Neural progenitor cell (in vitro differentiated cells): Measurements from ENCODE around the gene CD248. TPM values are rescaled to one million over a fixed set of nuclear protein-coding genes. Genes with fewer than 3 reads are reported as not detected.

Experiments used
- DNase-seq: peaks from one replicate; pipeline ENCODE4 v3.0.0-alpha.2; 2016; ENCODE audit warnings: low spot score
- H2AFZ ChIP-seq: fragments of 200-600 bp; sonication (generic); replicated peaks from 2 replicates; pipeline ENCODE4 v1.6.1; 2016; ENCODE audit warnings: antibody characterized with exemption
- H3F3A ChIP-seq: fragments of 200-600 bp; sonication (generic); 2 replicates; pipeline ENCODE4 v1.6.1; 2016; ENCODE audit warnings: antibody characterized with exemption, low read depth
- H3K27ac ChIP-seq: fragments of 200-600 bp; sonication (generic); 2 replicates; pipeline ENCODE4 v1.5.1; 2016; ENCODE audit warnings: mild to moderate bottlenecking
- H3K27me3 ChIP-seq: fragments of 200-600 bp; sonication (generic); 2 replicates; pipeline ENCODE4 v1.6.1; 2016; ENCODE audit warnings: mild to moderate bottlenecking, moderate library complexity
- H3K36me3 ChIP-seq: fragments of 200-600 bp; sonication (generic); 2 replicates; pipeline ENCODE4 v1.5.1; 2016
- H3K4me1 ChIP-seq: fragments of 200-600 bp; sonication (generic); 2 replicates; pipeline ENCODE4 v1.6.1; 2016; ENCODE audit warnings: mixed run types
- H3K4me2 ChIP-seq: fragments of 200-600 bp; sonication (generic); 2 replicates; pipeline ENCODE4 v1.6.1; 2016
- H3K4me3 ChIP-seq: fragments of 200-600 bp; sonication (generic); 2 replicates; pipeline ENCODE4 v1.5.1; 2016
- H3K79me2 ChIP-seq: fragments of 200-600 bp; sonication (generic); 2 replicates; pipeline ENCODE4 v1.6.1; 2016; ENCODE audit warnings: low read depth
- H3K9ac ChIP-seq: fragments of 200-600 bp; sonication (generic); 2 replicates; pipeline ENCODE4 v1.6.1; 2016
- H3K9me3 ChIP-seq: fragments of 200-600 bp; sonication (generic); 2 replicates; pipeline ENCODE4 v1.5.1; 2016; ENCODE audit warnings: low read depth
- H4K20me1 ChIP-seq: fragments of 200-600 bp; sonication (generic); 2 replicates; pipeline ENCODE4 v1.6.1; 2016; ENCODE audit warnings: low read depth
- H3K27ac Mint-ChIP-seq: 3 replicates; pipeline ENCODE4 v1.8.0; 2021; ENCODE audit warnings: mixed read lengths
- H3K27me3 Mint-ChIP-seq: 2 replicates; pipeline ENCODE4 v1.8.0; 2022; ENCODE audit warnings: low read depth, mild to moderate bottlenecking, inconsistent platforms, moderate library complexity, mixed read lengths; ENCODE audit not compliant: insufficient read depth
- H3K36me3 Mint-ChIP-seq: 3 replicates; pipeline ENCODE4 v1.8.0; 2021; ENCODE audit warnings: mixed read lengths
- H3K4me1 Mint-ChIP-seq: 3 replicates; pipeline ENCODE4 v1.8.0; 2021; ENCODE audit warnings: mixed read lengths
- H3K4me3 Mint-ChIP-seq: 3 replicates; pipeline ENCODE4 v1.8.0; 2021; ENCODE audit warnings: mild to moderate bottlenecking, moderate library complexity, mixed read lengths
- H3K9me3 Mint-ChIP-seq: 3 replicates; pipeline ENCODE4 v1.8.0; 2020; ENCODE audit warnings: mixed read lengths
- CTCF ChIP-seq: fragments of 200-600 bp; sonication (generic); IDR thresholded peaks from 2 replicates; pipeline ENCODE4 v1.5.1; 2017; ENCODE audit warnings: antibody characterized with exemption, mild to moderate bottlenecking
- EZH2 ChIP-seq: fragments of 200-600 bp; sonication (generic); IDR thresholded peaks from 2 replicates; pipeline ENCODE4 v1.6.1; 2017; ENCODE audit warnings: antibody characterized with exemption, mild to moderate bottlenecking, moderate library complexity
- EZH2phosphoT487 ChIP-seq: fragments of 200-600 bp; sonication (generic); IDR thresholded peaks from 2 replicates; pipeline ENCODE4 v1.6.1; 2017; ENCODE audit warnings: antibody characterized with exemption
- total RNA-seq: library from RNA; depleted of rRNA; stranded (reverse); fragments of >200 nt; gene quantifications from 2 replicates; pipeline ENCODE4 v1.2.3, GENCODE V29; 2015; ENCODE audit warnings: low replicate concordance

CD248 gene
- total RNA-seq, 1 donor from 2014 or later = 0.62 TPM

DNA sequence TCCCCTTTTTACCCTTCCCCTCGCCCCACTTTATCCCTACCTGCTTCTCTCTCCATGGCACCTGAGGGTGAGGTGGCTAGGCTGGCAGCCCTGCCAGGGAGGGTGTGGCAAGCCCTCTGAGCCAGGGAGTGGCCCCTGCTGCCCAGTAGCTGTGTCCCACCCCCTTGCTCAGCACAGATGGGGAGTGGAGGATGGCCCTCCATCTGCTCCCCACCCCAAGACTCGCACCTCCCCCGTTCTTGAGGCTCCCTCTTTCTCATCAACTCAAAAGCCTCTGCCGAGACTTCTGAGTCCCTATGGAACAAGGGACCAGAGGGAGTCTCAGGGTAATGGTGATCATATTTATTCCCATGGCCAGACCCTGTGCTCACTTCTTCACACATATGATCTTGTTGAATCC, 23.5 kb downstream of the CD248 start:
- Histone ChIP-seq H3K36me3 (no peaks in the 10 kb centered on the region), H2AFZ (no peak overlapping the region), H3K4me1 (peaks cover 5% of the 10 kb centered on the region), H4K20me1 (peaks cover 28% of the 10 kb centered on the region), H3F3A (peaks cover 25% of the 10 kb centered on the region), H3K9me3 (no peaks in the 10 kb centered on the region), H3K4me3 (no peak overlapping the region), H3K4me2 (no peak overlapping the region), H3K9ac (no peak overlapping the region), H3K27me3 (peaks cover 49% of the 10 kb centered on the region), H3K27ac (no peak overlapping the region), H3K79me2 (peaks cover 3% of the 10 kb centered on the region)
- Mint-ChIP-seq H3K36me3 (no peaks in the 10 kb centered on the region), H3K27ac (no peak overlapping the region), H3K4me1 (peaks cover 39% of the 10 kb centered on the region), H3K27me3 (peaks cover 44% of the 10 kb centered on the region), H3K9me3 (peaks cover 5% of the 10 kb centered on the region), H3K4me3 (peak overlapping the region; percentile 57)
- TF ChIP-seq EZH2phosphoT487 (no peak), CTCF (no peak), EZH2 (no peak)
- DNase-seq = no peak

DNA sequence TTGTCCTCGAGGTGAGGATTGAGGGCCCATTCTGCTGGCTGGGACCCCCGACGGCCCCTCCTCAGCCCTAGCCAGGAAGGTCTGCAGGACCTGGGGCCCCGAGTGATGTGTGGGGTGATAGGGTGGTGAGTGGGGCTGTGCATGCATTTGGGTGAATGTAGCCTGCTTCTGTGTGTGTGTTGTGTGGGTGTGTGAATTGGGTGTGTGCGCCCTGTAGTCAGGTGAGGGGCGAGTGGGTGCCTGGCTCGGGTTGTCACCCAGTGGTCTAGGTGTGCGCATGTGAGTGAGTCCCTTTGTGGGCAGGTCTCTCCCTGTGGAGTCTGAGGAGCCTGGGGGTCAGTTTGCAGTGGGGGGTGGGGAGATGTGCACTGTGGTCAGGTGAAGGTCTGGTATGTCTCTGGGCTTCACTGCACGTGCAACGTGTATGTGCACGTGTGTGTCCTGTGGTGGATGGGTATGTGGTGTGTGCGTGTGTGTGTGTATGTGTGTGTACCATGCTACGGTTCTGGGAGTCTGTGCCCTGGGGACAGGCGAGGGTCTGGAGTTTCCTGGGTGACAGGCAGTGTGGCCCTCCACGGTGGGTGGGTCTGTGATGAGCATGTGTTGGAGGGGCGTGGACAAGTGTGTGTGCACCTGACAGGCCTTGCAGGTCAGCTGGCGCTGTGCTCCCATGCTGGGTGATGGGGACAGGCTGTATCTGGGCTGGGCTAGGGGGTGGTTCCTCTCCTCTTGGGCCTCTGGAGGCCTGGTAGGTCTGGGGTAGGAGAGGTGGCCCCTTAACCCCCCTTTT, 24.1 kb downstream of the CD248 start:
- DNase-seq = no peak
- H3K4me1 Mint-ChIP-seq = peaks cover 38% of the 10 kb centered on the region
- no peaks in the 10 kb centered on the region for H3K9me3 ChIP-seq
- H3K4me1 ChIP-seq = peaks cover 5% of the 10 kb centered on the region
- no peak overlapping the region for H3K27ac Mint-ChIP-seq
- H3K9ac ChIP-seq = no peak overlapping the region
- peaks cover 5% of the 10 kb centered on the region for H3K9me3 Mint-ChIP-seq
- H3K4me3 ChIP-seq = peak overlapping the region; percentile 53
- peaks cover 34% of the 10 kb centered on the region for H4K20me1 ChIP-seq
- H3K79me2 ChIP-seq = peaks cover 8% of the 10 kb centered on the region
- no peak overlapping the region for H2AFZ ChIP-seq
- TF ChIP-seq EZH2phosphoT487 (no peak), CTCF (no peak), EZH2 (no peak)
- peaks cover 25% of the 10 kb centered on the region for H3F3A ChIP-seq
- peak overlapping the region; percentile 89 for H3K4me2 ChIP-seq
- peaks cover 49% of the 10 kb centered on the region for H3K27me3 ChIP-seq
- no peak overlapping the region for H3K27ac ChIP-seq
- peaks cover 44% of the 10 kb centered on the region for H3K27me3 Mint-ChIP-seq
- H3K36me3 ChIP-seq = no peaks in the 10 kb centered on the region
- no peaks in the 10 kb centered on the region for H3K36me3 Mint-ChIP-seq
- peak overlapping the region; percentile 74 for H3K4me3 Mint-ChIP-seq

DNA sequence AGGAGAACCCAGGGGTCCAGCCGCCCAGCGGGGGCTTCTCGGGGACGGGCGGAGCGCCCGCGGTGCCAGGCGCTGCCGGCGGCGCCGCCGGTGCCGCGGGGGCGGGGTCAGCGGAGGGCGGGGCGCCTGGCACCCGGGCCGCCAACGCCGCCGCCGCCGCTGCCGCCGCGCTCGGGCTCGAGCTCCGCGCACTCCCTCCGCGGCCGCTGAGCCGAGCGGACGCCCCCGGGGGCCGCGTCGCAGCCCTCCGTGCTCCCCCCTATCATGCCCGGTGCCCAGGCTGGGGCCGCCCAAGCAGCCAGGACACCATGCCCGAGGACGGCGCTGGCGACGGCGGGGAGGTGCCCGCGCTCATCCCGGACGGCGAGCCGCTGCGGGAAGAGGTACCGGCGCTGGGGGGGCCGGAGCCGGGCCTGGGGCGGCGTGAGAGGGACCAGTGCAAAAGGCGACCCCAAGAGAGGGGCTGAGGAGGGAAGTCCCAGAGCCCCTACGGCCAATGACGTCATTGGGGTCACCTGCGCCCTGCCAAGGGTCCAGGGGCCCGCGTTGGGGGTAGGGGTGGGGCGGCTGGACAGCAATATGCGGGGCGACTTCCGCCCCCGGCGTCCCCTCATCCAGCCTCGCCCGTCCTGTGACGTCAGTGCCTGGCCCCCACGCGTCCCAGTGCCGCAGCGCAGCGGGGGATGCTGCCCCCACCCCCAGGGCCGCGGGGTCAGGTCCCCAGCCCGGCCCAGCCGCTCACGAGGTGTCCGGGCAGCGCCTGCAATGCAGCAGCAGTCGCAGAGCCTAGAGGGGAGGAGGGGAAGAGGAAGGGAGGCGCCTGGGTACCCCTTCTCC, 24.9 kb downstream of the CD248 start, which contains the start of gene TMEM151A:
TSS of gene TMEM151A (plus strand) at position 189 of the 837 bp plus-strand sequence. CDS start at position 309, 120 bp downstream.
- peak within 1 kb of the TSS; percentile 53 for H3K4me3 ChIP-seq
- no peaks in the 10 kb centered on the region for H3K36me3 ChIP-seq
- TF ChIP-seq CTCF (no peak), EZH2phosphoT487 (peak; percentile 73), EZH2 (peak; percentile 92)
- no peak within 1 kb of the TSS for H3K27ac ChIP-seq
- Mint-ChIP-seq H3K36me3 (no peaks in the 10 kb centered on the region), H3K4me1 (peaks cover 36% of the 10 kb centered on the region), H3K27me3 (peaks cover 39% of the 10 kb centered on the region), H3K9me3 (peaks cover 5% of the 10 kb centered on the region), H3K4me3 (peak within 1 kb of the TSS; percentile 98), H3K27ac (no peak within 1 kb of the TSS)
- H3K27me3 ChIP-seq = peaks cover 49% of the 10 kb centered on the region
- H3K4me2 ChIP-seq = peak within 1 kb of the TSS; percentile 89
- DNase-seq = peak; percentile 59
- H3F3A ChIP-seq = peaks cover 19% of the 10 kb centered on the region
- H2AFZ ChIP-seq = no peak within 1 kb of the TSS
- no peak within 1 kb of the TSS for H3K9ac ChIP-seq
- H3K4me1 ChIP-seq = peaks cover 5% of the 10 kb centered on the region
- H3K9me3 ChIP-seq = no peaks in the 10 kb centered on the region
- peaks cover 8% of the 10 kb centered on the region for H3K79me2 ChIP-seq
- H4K20me1 ChIP-seq = peaks cover 37% of the 10 kb centered on the region
